ENCODE data around the gene EIF6. TPM values are rescaled to one million over a fixed set of nuclear protein-coding genes. Genes with fewer than 3 reads are reported as not detected.
A peak's percentile ranks its signal among the peaks of the same experiment; 100 is the strongest.

Gene EIF6
- total RNA-seq, 2 donors from 2014 or later, result 127 to 132 TPM

- peaks cover 4% of the 10 kb centered on the region for H3K4me1 ChIP-seq (ENCODE audit: control insufficient read depth, insufficient read depth, low read length)
- Mint-ChIP-seq H3K4me1 (peaks cover 5% of the 10 kb centered on the region), H3K27ac (no peak overlapping the region), H3K9me3 (no peaks in the 10 kb centered on the region), H3K36me3 (ENCODE audit: low read depth) (peaks cover 16% of the 10 kb centered on the region), H3K27me3 (ENCODE audit: insufficient read depth) (no peaks in the 10 kb centered on the region), H3K4me3 (no peak overlapping the region)
- TF ChIP-seq CTCF (conservative IDR thresholded peaks at IDR 0.05), result no peak
- H3K27me3 ChIP-seq (ENCODE audit: control insufficient read depth, insufficient read depth, low read length, poor library complexity, severe bottlenecking), result no peaks in the 10 kb centered on the region
- H3K36me3 ChIP-seq (ENCODE audit: control insufficient read depth, insufficient read depth, low read length), result peaks cover 28% of the 10 kb centered on the region
- no peak overlapping the region for H3K27ac ChIP-seq (ENCODE audit: low read depth, low read length)
- DNase-seq, result peak; percentile 36
- H3K4me3 ChIP-seq (ENCODE audit: low read length), result no peak overlapping the region
- 92 to 94% methylated on average over 8 to 12 of the region's 12 CpGs for WGBS, 2 experiments (ENCODE audit: insufficient coverage in 1 of 2, insufficient read length in 1 of 2)
- H3K9me3 ChIP-seq (ENCODE audit: control insufficient read depth, low read length), result no peaks in the 10 kb centered on the region
- no peak overlapping the region for H3K9ac ChIP-seq (ENCODE audit: extremely low read depth, low read length, poor library complexity, severe bottlenecking)
Measured at GRCh38 chr20:35305682-35306556, 21.3 kb upstream of the EIF6 start.

DNA sequence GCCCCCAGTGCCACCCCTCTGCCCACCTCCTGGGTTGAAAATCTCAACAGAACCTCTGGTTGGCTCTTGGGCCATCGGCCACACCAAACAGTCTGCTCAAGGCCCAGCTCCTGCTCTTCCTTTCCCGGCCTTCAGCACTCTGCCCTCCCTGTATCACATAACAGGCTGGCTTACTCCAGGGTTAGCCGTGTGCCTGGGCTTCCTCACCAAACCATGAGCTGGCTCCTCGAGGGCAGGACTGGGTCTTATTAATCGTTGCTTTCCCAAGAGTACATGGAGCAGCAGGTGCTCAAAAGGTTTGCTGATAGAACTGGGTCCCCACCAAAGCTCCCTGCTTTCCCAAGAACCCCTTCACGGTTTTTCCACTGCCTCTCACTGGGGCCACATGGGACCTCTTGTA is 20.4 kb upstream of the EIF6 start:
- WGBS, 2 experiments (ENCODE audit: insufficient coverage in 1 of 2, insufficient read length in 1 of 2), result 88 to 93% methylated on average over 6 of the region's 6 CpGs
- Mint-ChIP-seq H3K4me1 (peaks cover 5% of the 10 kb centered on the region), H3K27ac (no peak overlapping the region), H3K36me3 (ENCODE audit: low read depth) (peaks cover 14% of the 10 kb centered on the region), H3K9me3 (no peaks in the 10 kb centered on the region), H3K27me3 (ENCODE audit: insufficient read depth) (peaks cover 3% of the 10 kb centered on the region), H3K4me3 (no peak overlapping the region)
- Histone ChIP-seq H3K27ac (ENCODE audit: low read depth, low read length) (no peak overlapping the region), H3K9me3 (ENCODE audit: control insufficient read depth, low read length) (no peaks in the 10 kb centered on the region), H3K36me3 (ENCODE audit: control insufficient read depth, insufficient read depth, low read length) (peaks cover 27% of the 10 kb centered on the region), H3K9ac (ENCODE audit: extremely low read depth, low read length, poor library complexity, severe bottlenecking) (no peak overlapping the region), H3K27me3 (ENCODE audit: control insufficient read depth, insufficient read depth, low read length, poor library complexity, severe bottlenecking) (no peaks in the 10 kb centered on the region), H3K4me3 (ENCODE audit: low read length) (no peak overlapping the region), H3K4me1 (ENCODE audit: control insufficient read depth, insufficient read depth, low read length) (peaks cover 4% of the 10 kb centered on the region)
- peak; percentile 40 for DNase-seq
- TF ChIP-seq CTCF (conservative IDR thresholded peaks at IDR 0.05), result no peak

DNA sequence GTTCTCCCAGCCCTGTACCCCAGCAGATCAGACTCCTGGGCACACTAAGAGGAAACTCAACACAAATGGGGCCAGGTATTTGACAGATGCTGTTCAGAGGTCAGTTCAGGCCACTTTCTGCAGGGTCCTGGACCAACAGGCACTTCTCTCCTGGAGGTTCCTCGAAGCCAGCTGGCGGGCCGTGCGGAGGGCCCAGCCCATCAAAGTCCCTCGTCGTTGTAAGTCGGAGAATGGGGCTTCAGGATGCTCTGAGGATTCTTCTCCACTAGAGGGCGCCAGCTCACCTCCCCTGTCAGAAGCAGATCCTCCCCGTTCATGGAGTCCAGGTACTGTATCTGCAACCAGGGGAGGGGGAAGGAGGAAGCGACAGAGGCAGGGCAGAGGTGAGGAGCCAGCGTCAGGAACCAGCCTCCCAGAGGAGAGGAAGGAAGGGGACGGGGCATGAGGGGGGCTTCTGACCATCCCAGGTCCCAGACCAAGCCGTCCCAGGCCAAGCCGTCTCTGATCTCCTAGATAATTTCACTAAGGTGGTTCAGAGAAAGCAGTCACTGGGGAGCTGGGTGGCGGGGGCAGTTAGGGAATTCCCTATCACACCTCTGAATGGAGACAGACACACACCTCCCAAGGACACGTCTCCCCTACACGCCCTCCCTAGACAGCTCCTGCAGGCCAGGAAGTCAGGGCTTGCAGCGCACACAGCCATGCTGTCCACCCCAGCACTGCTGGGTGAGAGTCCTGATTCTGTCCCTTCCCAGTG is 19.3 kb upstream of the EIF6 start:
- Mint-ChIP-seq H3K27ac (peak overlapping the region; percentile 58), H3K36me3 (ENCODE audit: low read depth) (peaks cover 8% of the 10 kb centered on the region), H3K27me3 (ENCODE audit: insufficient read depth) (peaks cover 9% of the 10 kb centered on the region), H3K4me3 (peak overlapping the region; percentile 25), H3K4me1 (peaks cover 5% of the 10 kb centered on the region), H3K9me3 (no peaks in the 10 kb centered on the region)
- Histone ChIP-seq H3K4me3 (ENCODE audit: low read length) (no peak overlapping the region), H3K4me1 (ENCODE audit: control insufficient read depth, insufficient read depth, low read length) (peaks cover 4% of the 10 kb centered on the region), H3K27ac (ENCODE audit: low read depth, low read length) (no peak overlapping the region), H3K36me3 (ENCODE audit: control insufficient read depth, insufficient read depth, low read length) (peaks cover 27% of the 10 kb centered on the region), H3K9me3 (ENCODE audit: control insufficient read depth, low read length) (no peaks in the 10 kb centered on the region), H3K27me3 (ENCODE audit: control insufficient read depth, insufficient read depth, low read length, poor library complexity, severe bottlenecking) (no peaks in the 10 kb centered on the region), H3K9ac (ENCODE audit: extremely low read depth, low read length, poor library complexity, severe bottlenecking) (no peak overlapping the region)
- DNase-seq, result peak; percentile 97
- TF ChIP-seq CTCF (conservative IDR thresholded peaks at IDR 0.05), result peak; percentile 97
- 30 to 33% methylated on average over 8 to 18 of the region's 18 CpGs for WGBS, 2 experiments (ENCODE audit: insufficient coverage in 1 of 2, insufficient read length in 1 of 2)
